GM23338 (cell line): ENCODE results near the gene SEMA4D. TPM values are rescaled to one million over a fixed set of nuclear protein-coding genes. Genes with fewer than 3 reads are reported as not detected.
A peak's percentile ranks its signal among the peaks of the same experiment; 100 is the strongest.

ENCODE experiments used
- ATAC-seq: fragments of 200-7000 bp; cut with Tn5 transposase; 3 replicates; pipeline ENCODE4 v1.9.1; 2020
- DNase-seq: peaks from one replicate; pipeline ENCODE4 v3.0.0-alpha.2; 2015; ENCODE audit warnings: low spot score
- H2AFZ ChIP-seq: fragments of 200-600 bp; sonication (generic); 2 replicates; pipeline ENCODE4 v1.8.0; 2016; ENCODE audit warnings: antibody characterized with exemption, mild to moderate bottlenecking, moderate library complexity
- H3F3A ChIP-seq: fragments of 200-600 bp; sonication (generic); replicated peaks from 2 replicates; pipeline ENCODE4 v1.8.0; 2017; ENCODE audit warnings: antibody characterized with exemption, mixed run types, low read depth
- H3K27ac ChIP-seq: fragments of 200-600 bp; sonication (generic); 2 replicates; pipeline ENCODE4 v1.6.1; 2016; ENCODE audit warnings: low read depth
- H3K27me3 ChIP-seq: fragments of 200-600 bp; sonication (generic); 2 replicates; pipeline ENCODE4 v1.8.0; 2016; ENCODE audit warnings: mild to moderate bottlenecking, mixed run types, moderate library complexity; ENCODE audit not compliant: insufficient read depth
- H3K36me3 ChIP-seq: fragments of 200-600 bp; sonication (generic); 2 replicates; pipeline ENCODE4 v1.8.0; 2016; ENCODE audit warnings: mild to moderate bottlenecking; ENCODE audit not compliant: insufficient read depth
- H3K4me1 ChIP-seq: fragments of 200-600 bp; sonication (generic); 2 replicates; pipeline ENCODE4 v1.8.0; 2016; ENCODE audit warnings: mild to moderate bottlenecking, moderate library complexity; ENCODE audit not compliant: insufficient read depth
- H3K4me2 ChIP-seq: fragments of 200-600 bp; sonication (generic); 2 replicates; pipeline ENCODE4 v1.7.1; 2017; ENCODE audit warnings: mixed run types
- H3K4me3 ChIP-seq: fragments of 200-600 bp; sonication (generic); 2 replicates; pipeline ENCODE4 v1.6.1; 2016; ENCODE audit warnings: mixed run types
- H3K79me2 ChIP-seq: fragments of 200-600 bp; sonication (generic); replicated peaks from 2 replicates; pipeline ENCODE4 v1.8.0; 2017; ENCODE audit warnings: mild to moderate bottlenecking; ENCODE audit not compliant: insufficient read depth
- H3K9me2 ChIP-seq: fragments of 200-600 bp; sonication (generic); 2 replicates; pipeline ENCODE4 v1.8.0; 2017; ENCODE audit not compliant: insufficient read depth
- H4K20me1 ChIP-seq: fragments of 200-600 bp; sonication (generic); replicated peaks from 2 replicates; pipeline ENCODE4 v1.8.0; 2017; ENCODE audit warnings: mild to moderate bottlenecking; ENCODE audit not compliant: insufficient read depth
- H3K27ac Mint-ChIP-seq: 2 replicates; pipeline ENCODE4 v1.8.0; 2020; ENCODE audit warnings: inconsistent platforms, mild to moderate bottlenecking, moderate library complexity, mixed read lengths
- H3K27me3 Mint-ChIP-seq: 3 replicates; pipeline ENCODE4 v1.8.0; 2022; ENCODE audit warnings: low read depth, mild to moderate bottlenecking, moderate library complexity, mixed read lengths, inconsistent platforms; ENCODE audit not compliant: insufficient read depth, poor library complexity
- H3K36me3 Mint-ChIP-seq: 3 replicates; pipeline ENCODE4 v1.8.0; 2021; ENCODE audit warnings: low read depth, mild to moderate bottlenecking, inconsistent platforms, moderate library complexity, mixed read lengths
- H3K4me1 Mint-ChIP-seq: 3 replicates; pipeline ENCODE4 v1.8.0; 2020; ENCODE audit warnings: mild to moderate bottlenecking, inconsistent platforms, mixed read lengths
- H3K4me3 Mint-ChIP-seq: 3 replicates; pipeline ENCODE4 v1.8.0; 2021; ENCODE audit warnings: moderate library complexity, mild to moderate bottlenecking, inconsistent platforms, mixed read lengths
- H3K9me3 Mint-ChIP-seq: 3 replicates; pipeline ENCODE4 v1.8.0; 2020; ENCODE audit warnings: moderate library complexity, mild to moderate bottlenecking, inconsistent platforms, mixed read lengths
- EZH2phosphoT487 ChIP-seq: fragments of 200-600 bp; sonication (generic); IDR thresholded peaks from one replicate; pipeline ENCODE4 v1.8.1; 2018; ENCODE audit warnings: antibody characterized with exemption; ENCODE audit not compliant: unreplicated experiment
- NANOG ChIP-seq: IDR thresholded peaks from 2 replicates; pipeline ENCODE4 v1.6.1; 2016; ENCODE audit warnings: antibody characterized with exemption, borderline replicate concordance
- POLR2AphosphoS5 ChIP-seq: IDR thresholded peaks from 2 replicates; pipeline ENCODE4 v1.6.1; 2016; ENCODE audit warnings: antibody characterized with exemption, low read depth
- STAT1 ChIP-seq: IDR thresholded peaks from one replicate; pipeline ENCODE4 v1.6.1; 2016; ENCODE audit warnings: antibody characterized with exemption; ENCODE audit not compliant: unreplicated experiment
- ZNF331 ChIP-seq: fragments of 250-450 bp; sonication (Bioruptor Pico); IDR thresholded peaks from 2 replicates; pipeline ENCODE4 v1.5.0; 2020; ENCODE audit warnings: low read depth, mild to moderate bottlenecking, moderate library complexity
- polyA plus RNA-seq: library from polyadenylated mRNA; unstranded; fragments of >200 nt; fragmentation: Nextera tagmentation; extraction: Ambion mirVana; gene quantifications from 2 replicates; pipeline ENCODE4 v1.2.1, GENCODE V29; 2016
- total RNA-seq: library from RNA; depleted of rRNA; stranded (reverse); fragments of >200 nt; shearing (Covaris generic); gene quantifications from 2 replicates; pipeline ENCODE4 v1.2.3, GENCODE V29; 2014
- TF ChIP-seq, protein P1 (sequence below): fragments of 250-450 bp; sonication (Bioruptor Pico); IDR thresholded peaks from 2 replicates; pipeline ENCODE4 v1.5.0; 2020; ENCODE audit warnings: mild to moderate bottlenecking, moderate library complexity
- TF ChIP-seq, protein P2 (sequence below): IDR thresholded peaks from one replicate; pipeline ENCODE4 v1.6.1; 2018; ENCODE audit warnings: antibody characterized with exemption; ENCODE audit not compliant: unreplicated experiment
- TF ChIP-seq, protein P3 (sequence below): IDR thresholded peaks from 2 replicates; pipeline ENCODE4 v1.6.1; 2016; ENCODE audit warnings: antibody characterized with exemption
- TF ChIP-seq, protein P4 (sequence below), 2 experiments: fragments of 200-600 bp in 1 of 2; sonication (generic) in 1 of 2; conservative IDR thresholded peaks; 2 replicates each; pipeline versions ENCODE4 v1.5.1 to v1.6.1; 2016 to 2017; ENCODE audit warnings: antibody characterized with exemption in 2 of 2, low read depth in 2 of 2, mild to moderate bottlenecking in 2 of 2, moderate library complexity in 1 of 2

Gene SEMA4D
- total and polyA plus RNA-seq, 2 experiments from 2014 or later, result 19.3 to 63.0 TPM

DNA sequence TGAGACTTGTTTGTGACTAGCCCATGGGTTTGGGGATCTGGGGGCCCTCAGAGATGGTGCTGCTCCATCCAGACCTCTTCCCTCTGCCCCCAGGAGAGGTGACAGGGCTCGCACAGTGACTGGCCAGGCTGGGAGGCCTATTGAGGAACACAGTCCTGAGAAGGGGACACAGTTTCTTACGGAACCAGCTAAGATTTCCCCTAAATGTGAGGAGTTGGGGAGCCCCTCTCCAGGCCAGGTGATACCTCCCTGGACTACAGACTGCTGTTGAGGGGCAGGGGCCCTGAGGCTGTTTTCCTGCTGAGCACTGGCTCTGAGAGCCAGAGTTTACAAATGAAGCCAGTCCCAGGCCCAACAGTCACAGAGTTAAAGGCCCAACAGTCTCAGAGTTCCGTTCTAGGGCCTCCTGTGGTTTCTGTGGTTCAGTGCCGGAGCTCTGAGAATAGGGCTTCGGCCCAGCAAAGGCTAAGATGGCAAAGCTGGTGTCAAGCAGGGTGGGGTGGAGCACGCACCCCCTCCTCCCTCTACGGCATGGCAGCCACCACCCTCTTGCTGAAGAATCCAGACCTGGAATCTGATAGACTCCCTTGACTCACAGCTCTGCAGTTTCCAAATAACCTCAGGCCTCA, 1.1 kb upstream of the SEMA4D start (continued):
- TF ChIP-seq, protein P1, sequence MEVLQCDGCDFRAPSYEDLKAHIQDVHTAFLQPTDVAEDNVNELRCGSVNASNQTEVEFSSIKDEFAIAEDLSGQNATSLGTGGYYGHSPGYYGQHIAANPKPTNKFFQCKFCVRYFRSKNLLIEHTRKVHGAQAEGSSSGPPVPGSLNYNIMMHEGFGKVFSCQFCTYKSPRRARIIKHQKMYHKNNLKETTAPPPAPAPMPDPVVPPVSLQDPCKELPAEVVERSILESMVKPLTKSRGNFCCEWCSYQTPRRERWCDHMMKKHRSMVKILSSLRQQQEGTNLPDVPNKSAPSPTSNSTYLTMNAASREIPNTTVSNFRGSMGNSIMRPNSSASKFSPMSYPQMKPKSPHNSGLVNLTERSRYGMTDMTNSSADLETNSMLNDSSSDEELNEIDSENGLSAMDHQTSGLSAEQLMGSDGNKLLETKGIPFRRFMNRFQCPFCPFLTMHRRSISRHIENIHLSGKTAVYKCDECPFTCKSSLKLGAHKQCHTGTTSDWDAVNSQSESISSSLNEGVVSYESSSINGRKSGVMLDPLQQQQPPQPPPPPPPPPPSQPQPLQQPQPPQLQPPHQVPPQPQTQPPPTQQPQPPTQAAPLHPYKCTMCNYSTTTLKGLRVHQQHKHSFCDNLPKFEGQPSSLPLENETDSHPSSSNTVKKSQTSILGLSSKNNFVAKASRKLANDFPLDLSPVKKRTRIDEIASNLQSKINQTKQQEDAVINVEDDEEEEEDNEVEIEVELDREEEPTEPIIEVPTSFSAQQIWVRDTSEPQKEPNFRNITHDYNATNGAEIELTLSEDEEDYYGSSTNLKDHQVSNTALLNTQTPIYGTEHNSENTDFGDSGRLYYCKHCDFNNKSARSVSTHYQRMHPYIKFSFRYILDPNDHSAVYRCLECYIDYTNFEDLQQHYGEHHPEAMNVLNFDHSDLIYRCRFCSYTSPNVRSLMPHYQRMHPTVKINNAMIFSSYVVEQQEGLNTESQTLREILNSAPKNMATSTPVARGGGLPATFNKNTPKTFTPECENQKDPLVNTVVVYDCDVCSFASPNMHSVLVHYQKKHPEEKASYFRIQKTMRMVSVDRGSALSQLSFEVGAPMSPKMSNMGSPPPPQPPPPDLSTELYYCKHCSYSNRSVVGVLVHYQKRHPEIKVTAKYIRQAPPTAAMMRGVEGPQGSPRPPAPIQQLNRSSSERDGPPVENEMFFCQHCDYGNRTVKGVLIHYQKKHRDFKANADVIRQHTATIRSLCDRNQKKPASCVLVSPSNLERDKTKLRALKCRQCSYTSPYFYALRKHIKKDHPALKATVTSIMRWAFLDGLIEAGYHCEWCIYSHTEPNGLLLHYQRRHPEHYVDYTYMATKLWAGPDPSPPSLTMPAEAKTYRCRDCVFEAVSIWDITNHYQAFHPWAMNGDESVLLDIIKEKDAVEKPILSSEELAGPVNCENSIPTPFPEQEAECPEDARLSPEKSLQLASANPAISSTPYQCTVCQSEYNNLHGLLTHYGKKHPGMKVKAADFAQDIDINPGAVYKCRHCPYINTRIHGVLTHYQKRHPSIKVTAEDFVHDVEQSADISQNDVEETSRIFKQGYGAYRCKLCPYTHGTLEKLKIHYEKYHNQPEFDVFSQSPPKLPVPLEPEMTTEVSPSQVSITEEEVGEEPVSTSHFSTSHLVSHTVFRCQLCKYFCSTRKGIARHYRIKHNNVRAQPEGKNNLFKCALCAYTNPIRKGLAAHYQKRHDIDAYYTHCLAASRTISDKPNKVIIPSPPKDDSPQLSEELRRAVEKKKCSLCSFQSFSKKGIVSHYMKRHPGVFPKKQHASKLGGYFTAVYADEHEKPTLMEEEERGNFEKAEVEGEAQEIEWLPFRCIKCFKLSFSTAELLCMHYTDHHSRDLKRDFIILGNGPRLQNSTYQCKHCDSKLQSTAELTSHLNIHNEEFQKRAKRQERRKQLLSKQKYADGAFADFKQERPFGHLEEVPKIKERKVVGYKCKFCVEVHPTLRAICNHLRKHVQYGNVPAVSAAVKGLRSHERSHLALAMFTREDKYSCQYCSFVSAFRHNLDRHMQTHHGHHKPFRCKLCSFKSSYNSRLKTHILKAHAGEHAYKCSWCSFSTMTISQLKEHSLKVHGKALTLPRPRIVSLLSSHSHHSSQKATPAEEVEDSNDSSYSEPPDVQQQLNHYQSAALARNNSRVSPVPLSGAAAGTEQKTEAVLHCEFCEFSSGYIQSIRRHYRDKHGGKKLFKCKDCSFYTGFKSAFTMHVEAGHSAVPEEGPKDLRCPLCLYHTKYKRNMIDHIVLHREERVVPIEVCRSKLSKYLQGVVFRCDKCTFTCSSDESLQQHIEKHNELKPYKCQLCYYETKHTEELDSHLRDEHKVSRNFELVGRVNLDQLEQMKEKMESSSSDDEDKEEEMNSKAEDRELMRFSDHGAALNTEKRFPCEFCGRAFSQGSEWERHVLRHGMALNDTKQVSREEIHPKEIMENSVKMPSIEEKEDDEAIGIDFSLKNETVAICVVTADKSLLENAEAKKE (CRISPR knock-in tag), result no peak

DNA sequence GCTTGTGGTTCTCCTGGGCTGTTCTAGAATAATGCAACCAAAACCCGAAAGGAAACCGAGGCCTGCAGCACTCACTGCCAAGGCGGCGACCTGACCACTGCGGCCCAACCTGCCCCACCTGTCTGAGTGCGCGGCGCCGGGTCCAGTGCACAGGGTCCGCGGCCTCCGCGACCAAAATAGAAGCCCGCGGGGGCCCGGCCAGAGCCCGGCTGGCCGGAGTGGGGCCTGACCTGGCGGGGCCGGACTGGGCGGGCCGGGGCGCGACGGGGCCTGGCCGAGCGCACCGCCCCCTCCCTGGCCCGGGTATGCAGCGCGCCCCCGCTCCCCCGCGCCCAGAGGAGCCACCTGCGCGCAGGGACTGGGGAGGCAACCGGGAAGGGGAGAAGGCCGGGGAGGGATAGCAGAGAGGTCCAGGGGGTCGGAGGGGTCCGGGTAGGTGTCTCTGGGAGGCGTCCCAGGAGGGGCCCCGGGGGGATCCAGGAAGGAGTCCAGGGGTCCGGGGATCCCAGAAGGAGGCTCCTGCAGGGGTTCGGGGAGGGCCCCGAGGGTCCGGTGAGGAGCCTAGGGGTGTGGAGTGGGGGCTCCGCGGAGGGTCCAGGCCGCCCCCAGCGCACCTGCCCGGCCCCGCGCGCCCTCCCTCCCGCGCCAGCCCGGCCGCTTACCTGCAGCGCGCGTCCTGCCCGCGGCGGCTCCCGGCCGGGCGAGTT, 503 bp downstream of the SEMA4D start:
- peaks cover 64% of the 10 kb centered on the region for H3K4me1 Mint-ChIP-seq
- ATAC-seq, result peak; percentile 51
- H3K27ac ChIP-seq, result no peak overlapping the region
- H3K4me2 ChIP-seq, result peak overlapping the region; percentile 96
- DNase-seq, result peak; percentile 48
- H3K36me3 ChIP-seq, result no peaks in the 10 kb centered on the region
- no peak overlapping the region for H2AFZ ChIP-seq
- H3K27me3 ChIP-seq, result no peaks in the 10 kb centered on the region
- peaks cover 54% of the 10 kb centered on the region for H3K4me1 ChIP-seq
- H3K4me3 ChIP-seq, result peak overlapping the region; percentile 85
- H3F3A ChIP-seq, result no peaks in the 10 kb centered on the region
- H3K9me2 ChIP-seq, result peaks cover 7% of the 10 kb centered on the region
- no peaks in the 10 kb centered on the region for H3K9me3 Mint-ChIP-seq
- peak overlapping the region; percentile 83 for H3K4me3 Mint-ChIP-seq
- H3K79me2 ChIP-seq, result peaks cover 49% of the 10 kb centered on the region
- peaks cover 28% of the 10 kb centered on the region for H4K20me1 ChIP-seq
- peaks cover 12% of the 10 kb centered on the region for H3K27me3 Mint-ChIP-seq
- H3K36me3 Mint-ChIP-seq, result no peaks in the 10 kb centered on the region; the same call in 2 of the 3 replicates
- H3K27ac Mint-ChIP-seq, result no peak overlapping the region; the same call in 1 of the 2 replicates
- TF ChIP-seq, protein P2, sequence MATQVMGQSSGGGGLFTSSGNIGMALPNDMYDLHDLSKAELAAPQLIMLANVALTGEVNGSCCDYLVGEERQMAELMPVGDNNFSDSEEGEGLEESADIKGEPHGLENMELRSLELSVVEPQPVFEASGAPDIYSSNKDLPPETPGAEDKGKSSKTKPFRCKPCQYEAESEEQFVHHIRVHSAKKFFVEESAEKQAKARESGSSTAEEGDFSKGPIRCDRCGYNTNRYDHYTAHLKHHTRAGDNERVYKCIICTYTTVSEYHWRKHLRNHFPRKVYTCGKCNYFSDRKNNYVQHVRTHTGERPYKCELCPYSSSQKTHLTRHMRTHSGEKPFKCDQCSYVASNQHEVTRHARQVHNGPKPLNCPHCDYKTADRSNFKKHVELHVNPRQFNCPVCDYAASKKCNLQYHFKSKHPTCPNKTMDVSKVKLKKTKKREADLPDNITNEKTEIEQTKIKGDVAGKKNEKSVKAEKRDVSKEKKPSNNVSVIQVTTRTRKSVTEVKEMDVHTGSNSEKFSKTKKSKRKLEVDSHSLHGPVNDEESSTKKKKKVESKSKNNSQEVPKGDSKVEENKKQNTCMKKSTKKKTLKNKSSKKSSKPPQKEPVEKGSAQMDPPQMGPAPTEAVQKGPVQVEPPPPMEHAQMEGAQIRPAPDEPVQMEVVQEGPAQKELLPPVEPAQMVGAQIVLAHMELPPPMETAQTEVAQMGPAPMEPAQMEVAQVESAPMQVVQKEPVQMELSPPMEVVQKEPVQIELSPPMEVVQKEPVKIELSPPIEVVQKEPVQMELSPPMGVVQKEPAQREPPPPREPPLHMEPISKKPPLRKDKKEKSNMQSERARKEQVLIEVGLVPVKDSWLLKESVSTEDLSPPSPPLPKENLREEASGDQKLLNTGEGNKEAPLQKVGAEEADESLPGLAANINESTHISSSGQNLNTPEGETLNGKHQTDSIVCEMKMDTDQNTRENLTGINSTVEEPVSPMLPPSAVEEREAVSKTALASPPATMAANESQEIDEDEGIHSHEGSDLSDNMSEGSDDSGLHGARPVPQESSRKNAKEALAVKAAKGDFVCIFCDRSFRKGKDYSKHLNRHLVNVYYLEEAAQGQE, result no peak
- no peak for TF ChIP-seq NANOG
- TF ChIP-seq STAT1, result no peak
- TF ChIP-seq, protein P3, sequence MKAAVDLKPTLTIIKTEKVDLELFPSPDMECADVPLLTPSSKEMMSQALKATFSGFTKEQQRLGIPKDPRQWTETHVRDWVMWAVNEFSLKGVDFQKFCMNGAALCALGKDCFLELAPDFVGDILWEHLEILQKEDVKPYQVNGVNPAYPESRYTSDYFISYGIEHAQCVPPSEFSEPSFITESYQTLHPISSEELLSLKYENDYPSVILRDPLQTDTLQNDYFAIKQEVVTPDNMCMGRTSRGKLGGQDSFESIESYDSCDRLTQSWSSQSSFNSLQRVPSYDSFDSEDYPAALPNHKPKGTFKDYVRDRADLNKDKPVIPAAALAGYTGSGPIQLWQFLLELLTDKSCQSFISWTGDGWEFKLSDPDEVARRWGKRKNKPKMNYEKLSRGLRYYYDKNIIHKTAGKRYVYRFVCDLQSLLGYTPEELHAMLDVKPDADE, result no peak
- no peak for TF ChIP-seq POLR2AphosphoS5
- TF ChIP-seq ZNF331 (CRISPR knock-in tag), result no peak
- TF ChIP-seq EZH2phosphoT487, result no peak
- TF ChIP-seq, protein P4, sequence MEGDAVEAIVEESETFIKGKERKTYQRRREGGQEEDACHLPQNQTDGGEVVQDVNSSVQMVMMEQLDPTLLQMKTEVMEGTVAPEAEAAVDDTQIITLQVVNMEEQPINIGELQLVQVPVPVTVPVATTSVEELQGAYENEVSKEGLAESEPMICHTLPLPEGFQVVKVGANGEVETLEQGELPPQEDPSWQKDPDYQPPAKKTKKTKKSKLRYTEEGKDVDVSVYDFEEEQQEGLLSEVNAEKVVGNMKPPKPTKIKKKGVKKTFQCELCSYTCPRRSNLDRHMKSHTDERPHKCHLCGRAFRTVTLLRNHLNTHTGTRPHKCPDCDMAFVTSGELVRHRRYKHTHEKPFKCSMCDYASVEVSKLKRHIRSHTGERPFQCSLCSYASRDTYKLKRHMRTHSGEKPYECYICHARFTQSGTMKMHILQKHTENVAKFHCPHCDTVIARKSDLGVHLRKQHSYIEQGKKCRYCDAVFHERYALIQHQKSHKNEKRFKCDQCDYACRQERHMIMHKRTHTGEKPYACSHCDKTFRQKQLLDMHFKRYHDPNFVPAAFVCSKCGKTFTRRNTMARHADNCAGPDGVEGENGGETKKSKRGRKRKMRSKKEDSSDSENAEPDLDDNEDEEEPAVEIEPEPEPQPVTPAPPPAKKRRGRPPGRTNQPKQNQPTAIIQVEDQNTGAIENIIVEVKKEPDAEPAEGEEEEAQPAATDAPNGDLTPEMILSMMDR (conservative IDR thresholded peaks at IDR 0.05; ENCODE audit: low read depth in 2 of 2), result no peak
